Endothelial cell of umbilical vein (primary cell): ENCODE data around the gene RHOB.

Source experiments
- EZH2 ChIP-seq: IDR thresholded peaks from 2 replicates; pipeline ENCODE4 v1.6.1; 2012; ENCODE audit warnings: borderline replicate concordance, low read depth, mild to moderate bottlenecking, moderate library complexity, low read length, inconsistent platforms; ENCODE audit not compliant: severe bottlenecking
- FOS ChIP-seq: IDR thresholded peaks from 2 replicates; pipeline ENCODE4 v1.6.1; 2011; ENCODE audit warnings: mild to moderate bottlenecking, low read length, moderate library complexity, borderline replicate concordance; ENCODE audit not compliant: insufficient read depth
- GATA2 ChIP-seq: IDR thresholded peaks from 2 replicates; pipeline ENCODE4 v1.7.0; 2011; ENCODE audit warnings: low read depth, mild to moderate bottlenecking, moderate library complexity, mixed read lengths, low read length; ENCODE audit not compliant: insufficient read length, insufficient read depth
- JUN ChIP-seq: IDR thresholded peaks from 2 replicates; pipeline ENCODE4 v1.6.1; 2011; ENCODE audit warnings: borderline replicate concordance, low read depth; ENCODE audit not compliant: insufficient read length, insufficient read depth
- POLR2A ChIP-seq: IDR thresholded peaks from 2 replicates; pipeline ENCODE4 v1.6.1; 2012; ENCODE audit warnings: low read depth, mild to moderate bottlenecking, control low read depth, low read length
- POLR2AphosphoS5 ChIP-seq: IDR thresholded peaks from 2 replicates; pipeline ENCODE4 v1.6.1; 2012; ENCODE audit warnings: low read depth, mild to moderate bottlenecking, control low read depth, low read length, moderate library complexity; ENCODE audit not compliant: insufficient read depth
- TF ChIP-seq, protein P1 (sequence below), 2 donors: IDR thresholded peaks; 1 replicate in 1 of 2; 2 replicates in 1 of 2; pipeline ENCODE4 v1.5.1; 2011; ENCODE audit warnings: low read length in 2 of 2, mild to moderate bottlenecking in 2 of 2, moderate library complexity in 2 of 2, control low read depth in 1 of 2, inconsistent platforms in 1 of 2, low read depth in 1 of 2; ENCODE audit not compliant: insufficient read depth in 1 of 2; ENCODE audit errors: extremely low read depth in 1 of 2
- TF ChIP-seq, protein P2 (sequence below): IDR thresholded peaks from 2 replicates; pipeline ENCODE4 v1.6.1; 2011; ENCODE audit not compliant: insufficient read depth, insufficient read length

DNA sequence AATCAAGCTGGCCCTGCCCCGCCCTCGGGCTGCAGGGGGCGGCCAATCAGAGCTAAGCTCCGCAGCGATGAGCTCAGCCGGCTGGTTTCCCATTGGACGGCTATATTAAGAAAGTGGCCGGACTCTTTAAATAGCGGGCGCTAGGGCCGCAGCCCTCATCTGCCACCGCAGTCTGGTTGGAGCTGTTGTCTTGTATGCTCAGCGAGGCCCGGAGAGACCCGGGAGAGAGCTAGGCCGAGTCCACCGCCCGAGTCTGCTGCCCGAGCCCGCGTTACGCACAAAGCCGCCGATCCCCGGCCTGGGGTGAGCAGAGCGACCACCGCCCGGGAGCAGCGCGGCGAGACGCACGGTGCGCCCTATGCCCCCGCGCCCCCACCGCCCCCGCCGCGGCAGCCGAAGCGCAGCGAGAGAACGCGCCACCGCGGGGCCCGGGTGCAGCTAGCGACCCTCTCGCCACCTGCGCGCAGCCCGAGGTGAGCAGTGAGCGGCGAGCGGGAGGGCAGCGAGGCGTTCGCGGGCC lies at the start of gene RHOB:
- TF ChIP-seq POLR2AphosphoS5 (peak; percentile 100), POLR2A (peak; percentile 100), EZH2 (no peak), FOS (peak; percentile 8), JUN (no peak), GATA2 (no peak)
- TF ChIP-seq, protein P1, sequence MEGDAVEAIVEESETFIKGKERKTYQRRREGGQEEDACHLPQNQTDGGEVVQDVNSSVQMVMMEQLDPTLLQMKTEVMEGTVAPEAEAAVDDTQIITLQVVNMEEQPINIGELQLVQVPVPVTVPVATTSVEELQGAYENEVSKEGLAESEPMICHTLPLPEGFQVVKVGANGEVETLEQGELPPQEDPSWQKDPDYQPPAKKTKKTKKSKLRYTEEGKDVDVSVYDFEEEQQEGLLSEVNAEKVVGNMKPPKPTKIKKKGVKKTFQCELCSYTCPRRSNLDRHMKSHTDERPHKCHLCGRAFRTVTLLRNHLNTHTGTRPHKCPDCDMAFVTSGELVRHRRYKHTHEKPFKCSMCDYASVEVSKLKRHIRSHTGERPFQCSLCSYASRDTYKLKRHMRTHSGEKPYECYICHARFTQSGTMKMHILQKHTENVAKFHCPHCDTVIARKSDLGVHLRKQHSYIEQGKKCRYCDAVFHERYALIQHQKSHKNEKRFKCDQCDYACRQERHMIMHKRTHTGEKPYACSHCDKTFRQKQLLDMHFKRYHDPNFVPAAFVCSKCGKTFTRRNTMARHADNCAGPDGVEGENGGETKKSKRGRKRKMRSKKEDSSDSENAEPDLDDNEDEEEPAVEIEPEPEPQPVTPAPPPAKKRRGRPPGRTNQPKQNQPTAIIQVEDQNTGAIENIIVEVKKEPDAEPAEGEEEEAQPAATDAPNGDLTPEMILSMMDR (IDR thresholded peaks at IDR 0.05; ENCODE audit: extremely low read depth in 1 of 2, insufficient read depth in 1 of 2, low read depth in 1 of 2, low read length in 2 of 2), result no peak
- TF ChIP-seq, protein P2, sequence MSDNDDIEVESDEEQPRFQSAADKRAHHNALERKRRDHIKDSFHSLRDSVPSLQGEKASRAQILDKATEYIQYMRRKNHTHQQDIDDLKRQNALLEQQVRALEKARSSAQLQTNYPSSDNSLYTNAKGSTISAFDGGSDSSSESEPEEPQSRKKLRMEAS, result no peak
